ENCODE data around the gene SGO2.
A peak's percentile ranks its signal among the peaks of the same experiment; 100 is the strongest.
"Not testable (repeated sequence)": the region's sequence is repeated elsewhere in the genome, so short reads cannot be mapped to it uniquely, and the experiment has no call there.

SGO2 gene

DNA sequence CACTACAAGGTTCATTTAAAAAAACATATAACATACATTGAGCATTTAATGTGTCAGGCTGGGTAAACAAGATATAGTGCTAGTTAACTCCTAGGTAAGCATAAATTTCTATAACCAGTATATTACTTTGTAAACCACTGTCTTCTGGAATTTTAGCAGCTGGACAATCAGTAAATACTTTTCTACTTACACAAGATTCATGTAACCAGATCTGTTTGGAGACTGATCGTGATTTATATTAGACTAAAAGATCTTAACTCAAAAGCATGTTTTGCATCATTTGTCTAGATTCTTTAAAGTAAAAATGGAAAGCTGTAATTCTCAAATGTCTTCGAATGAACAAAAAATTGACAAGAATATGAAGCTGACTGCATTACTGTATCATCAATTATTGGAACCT, 941 bp upstream of the SGO2 start:
- DNase-seq = no peak

DNA sequence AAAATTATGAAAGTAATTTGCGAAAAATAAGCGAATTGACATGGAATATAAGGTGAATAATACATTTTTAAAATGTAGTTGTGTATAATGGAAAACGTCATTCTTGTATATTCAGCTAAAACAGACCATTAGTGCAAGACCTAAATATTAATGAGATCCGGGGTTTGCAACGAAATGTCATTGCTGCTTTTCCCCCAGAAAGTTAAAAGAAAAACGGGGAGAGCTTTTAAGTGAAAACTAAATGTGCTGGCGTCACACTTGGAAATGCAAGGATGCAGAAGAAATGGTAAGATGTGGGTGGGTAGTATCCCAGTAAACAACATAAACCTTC, 491 bp upstream of the SGO2 start:
- DNase-seq = no peak

GRCh38 chr2:200528228-200528627, 2.2 kb downstream of the SGO2 start:
- no peak for DNase-seq

GRCh38 chr2:200533754-200534153, 7.7 kb downstream of the SGO2 start:
- DNase-seq = no peak

DNA sequence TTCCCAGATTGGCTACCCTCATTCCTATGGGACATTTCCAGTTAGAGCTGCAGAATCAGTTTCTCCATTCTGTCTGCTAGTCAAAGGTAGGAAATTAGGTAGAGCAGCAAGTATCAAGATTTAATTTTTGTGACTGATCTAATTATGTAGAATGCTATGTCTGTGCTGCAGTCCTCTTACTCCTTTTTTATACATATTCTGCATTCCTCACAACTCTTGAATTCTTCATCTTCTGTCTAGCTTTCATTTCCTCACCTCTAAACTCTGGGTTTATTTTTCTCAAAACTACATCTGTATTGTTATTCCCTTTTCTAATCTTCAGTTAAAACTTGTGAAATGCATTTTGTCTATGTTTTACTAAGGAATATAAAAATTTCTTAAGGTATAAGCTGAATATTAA, 8.6 kb downstream of the SGO2 start:
- no peak for DNase-seq

- no peak for DNase-seq
Observed at GRCh38 chr2:200538139-200538538, 12.1 kb downstream of the SGO2 start.

GRCh38 chr2:200540793-200541192, 14.8 kb downstream of the SGO2 start:
- no peak for DNase-seq

GRCh38 chr2:200566596-200566995, 40.6 kb downstream of the SGO2 start:
- not testable (repeated sequence) for DNase-seq

- DNase-seq = no peak
Observed at GRCh38 chr2:200567932-200568331, 41.9 kb downstream of the SGO2 start.

DNA sequence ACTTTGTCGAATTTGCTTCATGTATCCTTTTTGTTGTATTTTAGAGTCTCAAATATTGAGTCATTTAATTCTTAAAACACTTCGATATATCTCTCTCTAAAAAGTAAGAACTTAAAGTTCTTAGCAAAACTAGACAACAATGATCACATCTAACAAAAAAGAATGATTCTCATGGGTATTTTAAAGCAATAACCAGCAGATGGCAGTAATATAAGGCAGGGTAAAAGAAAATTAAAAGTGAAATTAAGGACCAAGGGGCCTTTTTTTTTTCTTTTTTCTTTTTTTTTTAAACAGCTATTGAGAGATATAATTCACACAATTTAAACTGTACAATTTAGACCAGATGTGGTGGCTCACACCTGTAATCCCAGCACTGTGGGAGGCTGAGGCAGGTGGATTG, 50.0 kb downstream of the SGO2 start:
- DNase-seq = peak; percentile 23

GRCh38 chr2:200577027-200577426, 51.0 kb downstream of the SGO2 start:
- DNase-seq = no peak

DNA sequence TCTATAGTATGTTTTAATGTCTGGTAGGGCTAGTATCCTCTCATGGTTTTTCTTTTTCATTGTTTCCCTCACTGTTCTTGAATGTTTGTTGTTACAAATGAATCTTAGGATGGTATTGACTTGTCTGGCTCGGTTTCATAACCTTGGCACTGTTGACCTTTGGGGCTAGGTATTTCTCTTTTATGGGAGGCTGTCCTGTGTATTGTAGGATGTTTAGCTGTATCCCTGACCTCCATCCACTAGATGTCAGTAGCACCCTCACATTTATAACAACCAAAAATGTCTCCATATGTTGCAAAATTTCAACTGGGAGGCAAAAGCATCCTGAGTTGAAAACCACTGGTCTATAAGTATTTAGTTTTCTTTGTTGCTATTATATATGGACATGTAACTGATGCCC, 52.8 kb downstream of the SGO2 start:
- DNase-seq = peak; percentile 42

DNA sequence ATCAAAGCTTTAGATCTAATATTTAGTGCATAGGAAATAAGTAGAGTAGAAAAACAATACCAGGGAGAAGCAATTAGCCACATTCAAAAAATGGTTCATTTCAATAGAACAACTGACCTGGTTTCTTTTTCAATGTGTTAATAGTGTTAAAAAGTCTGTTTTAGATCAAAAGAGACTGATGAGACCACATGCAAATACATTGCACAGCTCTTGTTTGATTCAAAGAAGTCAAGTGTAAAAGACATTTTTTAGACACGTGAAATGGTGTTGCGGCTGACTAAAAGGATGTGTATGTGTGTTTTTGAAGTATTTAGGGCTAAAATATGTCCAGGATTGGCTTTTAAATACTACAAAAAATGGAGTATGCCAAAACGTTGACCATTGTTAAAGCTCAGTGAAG, 58.6 kb downstream of the SGO2 start:
- DNase-seq = no peak

GRCh38 chr2:200585340-200585729, 59.3 kb downstream of the SGO2 start:
- no peak for DNase-seq

- peak; percentile 63 for DNase-seq
Observed at GRCh38 chr2:200585730-200586643, 60.0 kb downstream of the SGO2 start, which contains the start of gene AOX1. Gene AOX1, plus strand, starts transcription at chr2:200586014. Its CDS starts 95 bp downstream, at chr2:200586109.

- DNase-seq = no peak
Observed at GRCh38 chr2:200586644-200586975, 60.6 kb downstream of the SGO2 start.

GRCh38 chr2:200587007-200587616, 61.1 kb downstream of the SGO2 start:
- no peak for DNase-seq

GRCh38 chr2:200588076-200588678, 62.2 kb downstream of the SGO2 start:
- no peak for DNase-seq

DNA sequence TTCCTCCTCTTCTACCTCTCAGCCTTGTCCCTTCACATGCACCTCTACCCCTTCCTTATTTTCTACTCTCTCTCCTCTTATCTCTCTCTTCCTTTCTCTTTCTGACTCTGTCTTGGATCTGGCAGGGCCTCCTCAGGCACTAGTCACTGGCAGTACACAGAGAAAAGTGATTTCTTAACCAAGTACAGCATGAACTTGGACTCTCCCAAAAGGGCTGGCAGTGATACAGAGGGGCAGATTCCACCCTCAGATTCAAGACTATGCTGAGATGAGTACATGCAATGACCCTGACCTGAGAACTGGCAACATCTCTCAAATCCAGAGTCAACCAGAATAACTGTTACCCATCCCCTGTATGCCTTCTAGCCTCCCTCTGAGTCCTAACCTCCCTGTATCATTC, 64.1 kb downstream of the SGO2 start:
- no peak for DNase-seq

DNA sequence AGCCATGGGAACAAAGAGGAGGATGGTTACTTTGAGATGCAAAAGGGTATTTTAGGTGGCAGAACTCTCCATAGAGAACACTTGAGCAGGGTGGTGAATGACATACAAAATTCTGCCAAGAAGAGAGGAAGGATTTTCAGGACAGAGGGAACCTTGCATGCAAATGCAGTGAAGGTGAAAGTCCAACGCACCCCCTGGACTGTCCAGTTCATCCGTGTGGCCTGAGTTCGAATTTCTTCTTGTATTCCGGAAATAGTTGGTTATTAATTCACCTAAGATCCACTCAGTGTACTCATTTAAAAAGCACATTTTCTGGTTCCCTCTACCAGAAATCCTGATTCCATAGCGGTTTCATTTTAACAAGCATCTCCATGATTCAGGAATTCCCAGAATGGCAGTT, 65.3 kb downstream of the SGO2 start:
- DNase-seq = no peak

DNA sequence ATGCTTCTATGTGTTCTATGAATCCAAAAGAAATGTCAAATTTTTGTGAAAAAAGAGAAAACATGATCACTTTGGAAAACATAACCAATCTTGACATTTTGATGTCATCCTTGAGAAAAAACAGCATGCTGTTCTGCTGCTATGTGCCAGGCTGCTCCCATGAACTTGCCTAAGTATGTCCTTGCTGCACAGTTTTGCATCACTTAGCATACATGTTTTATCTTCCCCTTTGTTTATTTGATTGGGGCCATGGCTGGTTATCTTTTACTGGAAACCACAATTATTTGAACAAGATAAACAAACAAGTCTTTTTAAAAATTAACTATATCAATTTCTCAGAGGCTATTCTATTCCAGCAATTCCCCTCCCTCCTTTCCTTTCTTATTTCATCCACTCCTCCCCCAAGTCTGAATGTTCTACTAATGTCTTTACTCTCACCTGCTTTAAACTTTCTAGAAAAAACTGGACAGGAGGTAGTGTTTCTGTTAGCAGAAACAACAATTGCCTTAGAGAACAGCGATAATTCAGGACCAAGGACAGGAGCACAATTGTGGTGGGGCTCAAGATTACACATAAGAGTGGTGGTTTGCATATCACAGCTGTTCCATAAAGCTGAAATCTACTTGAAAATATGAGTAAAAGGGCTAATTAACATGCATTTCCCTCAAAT, 66.5 kb downstream of the SGO2 start:
- DNase-seq = no peak

- DNase-seq = no peak
Observed at GRCh38 chr2:200593905-200594304, 67.9 kb downstream of the SGO2 start.

GRCh38 chr2:200595913-200596312, 69.9 kb downstream of the SGO2 start:
- DNase-seq = no peak

All from fibroblast of skin of scalp (primary cell).